Liver (tissue), 9 donors: ENCODE data around the gene RWDD4. TPM values are rescaled to one million over a fixed set of nuclear protein-coding genes. Genes with fewer than 3 reads are reported as not detected.

Experiments
- DNase-seq: peaks from one replicate; pipeline ENCODE4 v3.0.0-alpha.2; 2017; ENCODE audit warnings: low spot score
- H3K27ac ChIP-seq, 2 donors: one replicate each; pipeline ENCODE4 v1.7.0; 2013; ENCODE audit warnings: inconsistent platforms in 2 of 2, low read length in 2 of 2, control low read depth in 1 of 2, low read depth in 1 of 2, mild to moderate bottlenecking in 1 of 2
- H3K27me3 ChIP-seq, 4 donors: one replicate each; pipeline versions ENCODE4 v1.6.1 to v1.7.0; 2013; ENCODE audit warnings: low read length in 3 of 4, inconsistent platforms in 1 of 4, mild to moderate bottlenecking in 1 of 4, moderate library complexity in 1 of 4; ENCODE audit not compliant: control insufficient read depth in 4 of 4, insufficient read depth in 4 of 4
- H3K36me3 ChIP-seq, 4 donors: one replicate each; pipeline versions ENCODE4 v1.6.1 to v1.7.0; 2013; ENCODE audit warnings: low read length in 3 of 4, mild to moderate bottlenecking in 3 of 4, low read depth in 1 of 4, moderate library complexity in 1 of 4; ENCODE audit not compliant: control insufficient read depth in 4 of 4, insufficient read depth in 3 of 4
- H3K4me1 ChIP-seq, 4 donors: one replicate each; pipeline versions ENCODE4 v1.6.1 to v1.7.0; 2013; ENCODE audit warnings: low read length in 3 of 4, mild to moderate bottlenecking in 3 of 4, moderate library complexity in 1 of 4; ENCODE audit not compliant: control insufficient read depth in 4 of 4, insufficient read depth in 4 of 4
- H3K4me3 ChIP-seq, 3 donors: one replicate each; pipeline versions ENCODE4 v1.6.1 to v1.7.0; 2013; ENCODE audit warnings: low read length in 3 of 3, control low read depth in 1 of 3, low read depth in 1 of 3, mild to moderate bottlenecking in 1 of 3
- H3K9ac ChIP-seq, 2 donors: one replicate each; pipeline ENCODE4 v1.7.0; 2013; ENCODE audit warnings: low read length in 2 of 2, mild to moderate bottlenecking in 2 of 2, moderate library complexity in 2 of 2, control low read depth in 1 of 2, low read depth in 1 of 2
- H3K9me3 ChIP-seq, 4 donors: one replicate each; pipeline versions ENCODE4 v1.6.1 to v1.7.0; 2013; ENCODE audit warnings: low read length in 3 of 4; ENCODE audit not compliant: control insufficient read depth in 4 of 4
- CTCF ChIP-seq: fragments of 150-350 bp; IDR thresholded peaks from 2 replicates; pipeline ENCODE4 v1.5.1; 2017; ENCODE audit warnings: improper control_type of control experiment, low read depth, low read length; ENCODE audit not compliant: missing input control
- FOXA1 ChIP-seq: IDR thresholded peaks from 2 replicates; pipeline ENCODE4 v1.6.1; 2016; ENCODE audit warnings: antibody characterized with exemption
- GABPA ChIP-seq, 2 donors: IDR thresholded peaks in 1 of 2; conservative IDR thresholded peaks in 1 of 2; 2 replicates each; pipeline ENCODE4 v1.6.1; 2016; ENCODE audit warnings: antibody characterized with exemption in 2 of 2, mild to moderate bottlenecking in 1 of 2, moderate library complexity in 1 of 2
- HNF4G ChIP-seq: IDR thresholded peaks from 2 replicates; pipeline ENCODE4 v1.6.1; 2016; ENCODE audit warnings: antibody characterized with exemption
- JUND ChIP-seq, 2 donors: IDR thresholded peaks; 2 replicates each; pipeline ENCODE4 v1.6.1; 2016; ENCODE audit warnings: antibody characterized with exemption in 2 of 2
- NR2F2 ChIP-seq: IDR thresholded peaks from 2 replicates; pipeline ENCODE4 v1.6.1; 2016; ENCODE audit warnings: antibody characterized with exemption
- RAD21 ChIP-seq, 2 donors: IDR thresholded peaks; 2 replicates each; pipeline ENCODE4 v1.6.1; 2016; ENCODE audit warnings: antibody characterized with exemption in 2 of 2, mild to moderate bottlenecking in 2 of 2
- REST ChIP-seq: IDR thresholded peaks from 2 replicates; pipeline ENCODE4 v1.6.1; 2016; ENCODE audit warnings: antibody characterized with exemption, mild to moderate bottlenecking
- YY1 ChIP-seq: IDR thresholded peaks from 2 replicates; pipeline ENCODE4 v1.6.1; 2016; ENCODE audit warnings: antibody characterized with exemption, mild to moderate bottlenecking
- ZBTB33 ChIP-seq: IDR thresholded peaks from 2 replicates; pipeline ENCODE4 v1.6.1; 2016; ENCODE audit warnings: antibody characterized with exemption
- WGBS: extraction: QIAGEN DNeasy Blood & Tissue Kit; methylation state at CpG from one replicate; pipeline ENCODE4 v1.1.7; 2013; 5-methylcytosine and 5-hydroxymethylcytosine counted together
- polyA plus RNA-seq, 2 donors: library from polyadenylated mRNA; stranded (reverse) in 1 of 2; unstranded in 1 of 2; fragments of 200-250 nt in 1 of 2; fragments of >200 nt in 1 of 2; fragmentation: Nextera tagmentation in 1 of 2; extraction: Ambion mirVana in 1 of 2; gene quantifications; one replicate each; pipeline versions ENCODE4 v1.2.1 to v1.2.3, GENCODE V29; 2013 to 2015
- total RNA-seq, 2 donors: library from RNA; depleted of rRNA; stranded (reverse); fragments of >200 nt; gene quantifications; one replicate each; pipeline ENCODE4 v1.2.3, GENCODE V29; 2014
- donor health status: healthy.
- donor health status: healthy.
- donor health status: healthy.
- donor health status: healthy.
- donor health status: healthy.

Gene RWDD4
- total and polyA plus RNA-seq, 4 donors: 6.5 to 17.9 (median 8.9) TPM

- WGBS: 82% methylated on average over 3 of the region's 3 CpGs
- Histone ChIP-seq H3K27ac (no peak overlapping the region), H3K9ac (no peak overlapping the region)
Observed at GRCh38 chr4:183639291-183639690, 19.7 kb downstream of the RWDD4 start.

More at GRCh38 chr4:183639291-183639690, 19.7 kb downstream of the RWDD4 start:
- Histone ChIP-seq H3K27me3 (no peaks in the 10 kb centered on the region), H3K4me1 (peaks cover 4 to 12% (median 9%) of the 10 kb centered on the region in 4 donors), H3K36me3 (peaks cover 0 to 6% (median 1%) of the 10 kb centered on the region in 4 donors), H3K4me3 (no peak overlapping the region), H3K9me3 (no peaks in the 10 kb centered on the region)
- DNase-seq: no peak
- TF ChIP-seq ZBTB33 (no peak), FOXA1 (no peak), RAD21 (IDR thresholded peaks at IDR 0.05) (no peak), JUND (IDR thresholded peaks at IDR 0.05) (no peak), CTCF (no peak), NR2F2 (no peak), YY1 (no peak), HNF4G (no peak), GABPA (IDR thresholded peaks at IDR 0.05 in 1 of 2, conservative IDR thresholded peaks at IDR 0.05 in 1 of 2) (no peak), REST (no peak)
